ENCODE measurements around the gene ALG3.

DNA sequence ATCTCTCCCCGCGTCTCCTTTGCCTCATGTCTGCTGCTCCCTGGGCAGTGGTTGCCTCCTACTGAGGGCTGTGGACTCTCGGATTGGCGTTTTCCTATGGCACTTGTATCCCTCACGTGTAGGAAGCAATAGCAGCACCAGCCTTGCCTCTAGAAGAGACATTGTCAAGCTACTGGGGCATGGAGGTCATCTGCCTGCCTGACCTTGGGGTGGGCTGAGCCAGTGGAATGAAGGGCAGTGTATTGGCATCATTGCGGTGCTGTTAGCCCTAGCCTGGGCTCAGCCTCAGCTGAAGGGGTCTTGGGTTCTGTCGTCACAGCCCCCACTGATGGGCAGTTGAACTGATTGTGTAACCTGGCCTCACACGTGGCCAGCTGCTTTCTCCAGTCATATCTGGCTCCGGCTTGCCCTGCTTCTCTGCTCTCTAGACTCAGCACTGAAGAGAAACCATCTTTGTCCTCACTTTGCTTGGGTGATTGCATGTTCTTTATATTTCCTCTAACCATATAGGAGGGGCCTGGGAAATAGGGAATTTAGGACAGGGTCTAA lies 54.7 kb downstream of the ALG3 start:
- TF ChIP-seq, protein P1, sequence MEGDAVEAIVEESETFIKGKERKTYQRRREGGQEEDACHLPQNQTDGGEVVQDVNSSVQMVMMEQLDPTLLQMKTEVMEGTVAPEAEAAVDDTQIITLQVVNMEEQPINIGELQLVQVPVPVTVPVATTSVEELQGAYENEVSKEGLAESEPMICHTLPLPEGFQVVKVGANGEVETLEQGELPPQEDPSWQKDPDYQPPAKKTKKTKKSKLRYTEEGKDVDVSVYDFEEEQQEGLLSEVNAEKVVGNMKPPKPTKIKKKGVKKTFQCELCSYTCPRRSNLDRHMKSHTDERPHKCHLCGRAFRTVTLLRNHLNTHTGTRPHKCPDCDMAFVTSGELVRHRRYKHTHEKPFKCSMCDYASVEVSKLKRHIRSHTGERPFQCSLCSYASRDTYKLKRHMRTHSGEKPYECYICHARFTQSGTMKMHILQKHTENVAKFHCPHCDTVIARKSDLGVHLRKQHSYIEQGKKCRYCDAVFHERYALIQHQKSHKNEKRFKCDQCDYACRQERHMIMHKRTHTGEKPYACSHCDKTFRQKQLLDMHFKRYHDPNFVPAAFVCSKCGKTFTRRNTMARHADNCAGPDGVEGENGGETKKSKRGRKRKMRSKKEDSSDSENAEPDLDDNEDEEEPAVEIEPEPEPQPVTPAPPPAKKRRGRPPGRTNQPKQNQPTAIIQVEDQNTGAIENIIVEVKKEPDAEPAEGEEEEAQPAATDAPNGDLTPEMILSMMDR (conservative IDR thresholded peaks at IDR 0.05; ENCODE audit: low read depth in 2 of 2), result no peak
- TF ChIP-seq POLR2AphosphoS5 (IDR thresholded peaks at IDR 0.05; ENCODE audit: low read depth) (no peak), EZH2 (IDR thresholded peaks at IDR 0.05; ENCODE audit: low read depth, unreplicated experiment) (no peak), NANOG (IDR thresholded peaks at IDR 0.05; ENCODE audit: borderline replicate concordance) (no peak)

Measured in GM23338 (cell line).